ENCODE results near the gene TMEM151A. TPM values are rescaled to one million over a fixed set of nuclear protein-coding genes. Genes with fewer than 3 reads are reported as not detected.

The TMEM151A gene
- total and polyA plus RNA-seq, 4 donors, result 0.05 to 0.13 TPM; not detected in 2

- WGBS, result 89% methylated on average over 14 of the region's 14 CpGs
- H3K9ac ChIP-seq (ENCODE audit: low read depth in 1 of 2, low read length in 2 of 2), result no peak overlapping the region
- H3K36me3 ChIP-seq (ENCODE audit: control insufficient read depth in 4 of 4, insufficient read depth in 3 of 4, low read depth in 1 of 4, low read length in 3 of 4), result peaks cover 0 to 20% (median 2%) of the 10 kb centered on the region in 4 donors
- H3K27me3 ChIP-seq (ENCODE audit: control insufficient read depth in 4 of 4, insufficient read depth in 4 of 4, low read length in 3 of 4), result no peaks in the 10 kb centered on the region
- TF ChIP-seq CTCF (IDR thresholded peaks at IDR 0.05; ENCODE audit: low read depth, low read length, missing input control) (no peak), YY1 (IDR thresholded peaks at IDR 0.05) (no peak), HNF4G (IDR thresholded peaks at IDR 0.05) (no peak), EGR1 (IDR thresholded peaks at IDR 0.05; ENCODE audit: low read depth in 2 of 2) (no peak), GABPA (IDR thresholded peaks at IDR 0.05 in 1 of 2, conservative IDR thresholded peaks at IDR 0.05 in 1 of 2) (no peak), JUND (IDR thresholded peaks at IDR 0.05) (no peak)
- no peak for DNase-seq (ENCODE audit: low spot score)
- H3K4me3 ChIP-seq (ENCODE audit: low read depth in 1 of 3, low read length in 3 of 3), result no peak overlapping the region
- H3K4me1 ChIP-seq (ENCODE audit: control insufficient read depth in 4 of 4, insufficient read depth in 4 of 4, low read length in 3 of 4), result no peaks in the 10 kb centered on the region
- no peak overlapping the region for H3K27ac ChIP-seq (ENCODE audit: low read depth in 1 of 2, low read length in 2 of 2)
- H3K9me3 ChIP-seq (ENCODE audit: control insufficient read depth in 4 of 4, low read length in 3 of 4), result no peaks in the 10 kb centered on the region
These were observed 49.5 kb upstream of the TMEM151A start for GRCh38 chr11:66242095-66242765.

DNA sequence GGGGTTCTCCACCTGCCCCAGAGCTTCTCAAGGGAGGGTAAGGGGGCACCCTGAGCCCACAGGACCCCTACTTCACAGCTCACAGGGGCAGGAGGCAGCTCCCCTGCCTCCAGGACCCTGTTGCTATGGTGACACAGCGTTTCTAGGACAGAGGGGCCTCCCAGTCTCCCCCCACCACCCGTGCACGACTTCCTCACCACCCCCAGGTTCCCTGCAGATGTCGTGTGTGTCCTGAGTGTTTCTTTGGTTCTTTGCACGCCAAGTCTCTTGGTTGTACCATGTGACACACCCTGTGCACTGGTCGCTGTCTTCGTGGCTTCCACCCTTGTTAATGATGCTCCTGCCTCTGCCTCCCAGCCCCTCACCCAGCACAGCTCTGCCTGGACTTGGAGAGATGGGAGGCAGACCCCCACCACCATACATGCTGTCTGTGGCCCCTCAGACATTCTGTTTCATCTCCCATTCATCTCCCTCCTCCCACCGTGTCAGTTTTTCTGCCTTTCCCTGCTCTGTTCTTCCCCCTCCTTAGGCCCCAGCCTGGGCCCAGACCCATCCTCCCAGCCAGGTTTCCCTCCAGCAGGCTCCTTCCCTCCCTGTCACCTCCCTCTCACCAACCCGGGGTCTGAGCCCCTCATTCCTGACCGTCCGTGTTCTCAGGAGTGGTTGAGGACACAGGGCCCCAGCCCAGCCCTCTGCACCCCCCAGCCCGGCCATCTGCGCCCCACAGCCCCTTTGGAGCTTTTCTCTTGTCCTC, 47.7 kb upstream of the TMEM151A start:
- no peak for TF ChIP-seq TAF1 (conservative IDR thresholded peaks at IDR 0.05)
- TF ChIP-seq, protein P1, sequence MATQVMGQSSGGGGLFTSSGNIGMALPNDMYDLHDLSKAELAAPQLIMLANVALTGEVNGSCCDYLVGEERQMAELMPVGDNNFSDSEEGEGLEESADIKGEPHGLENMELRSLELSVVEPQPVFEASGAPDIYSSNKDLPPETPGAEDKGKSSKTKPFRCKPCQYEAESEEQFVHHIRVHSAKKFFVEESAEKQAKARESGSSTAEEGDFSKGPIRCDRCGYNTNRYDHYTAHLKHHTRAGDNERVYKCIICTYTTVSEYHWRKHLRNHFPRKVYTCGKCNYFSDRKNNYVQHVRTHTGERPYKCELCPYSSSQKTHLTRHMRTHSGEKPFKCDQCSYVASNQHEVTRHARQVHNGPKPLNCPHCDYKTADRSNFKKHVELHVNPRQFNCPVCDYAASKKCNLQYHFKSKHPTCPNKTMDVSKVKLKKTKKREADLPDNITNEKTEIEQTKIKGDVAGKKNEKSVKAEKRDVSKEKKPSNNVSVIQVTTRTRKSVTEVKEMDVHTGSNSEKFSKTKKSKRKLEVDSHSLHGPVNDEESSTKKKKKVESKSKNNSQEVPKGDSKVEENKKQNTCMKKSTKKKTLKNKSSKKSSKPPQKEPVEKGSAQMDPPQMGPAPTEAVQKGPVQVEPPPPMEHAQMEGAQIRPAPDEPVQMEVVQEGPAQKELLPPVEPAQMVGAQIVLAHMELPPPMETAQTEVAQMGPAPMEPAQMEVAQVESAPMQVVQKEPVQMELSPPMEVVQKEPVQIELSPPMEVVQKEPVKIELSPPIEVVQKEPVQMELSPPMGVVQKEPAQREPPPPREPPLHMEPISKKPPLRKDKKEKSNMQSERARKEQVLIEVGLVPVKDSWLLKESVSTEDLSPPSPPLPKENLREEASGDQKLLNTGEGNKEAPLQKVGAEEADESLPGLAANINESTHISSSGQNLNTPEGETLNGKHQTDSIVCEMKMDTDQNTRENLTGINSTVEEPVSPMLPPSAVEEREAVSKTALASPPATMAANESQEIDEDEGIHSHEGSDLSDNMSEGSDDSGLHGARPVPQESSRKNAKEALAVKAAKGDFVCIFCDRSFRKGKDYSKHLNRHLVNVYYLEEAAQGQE (IDR thresholded peaks at IDR 0.05), result no peak
- no peak for TF ChIP-seq RXRA (IDR thresholded peaks at IDR 0.05)
- no peak for TF ChIP-seq FOXA2 (IDR thresholded peaks at IDR 0.05)
- TF ChIP-seq RAD21 (IDR thresholded peaks at IDR 0.05), result no peak
- TF ChIP-seq MAX (IDR thresholded peaks at IDR 0.05), result no peak
- TF ChIP-seq HNF4A (conservative IDR thresholded peaks at IDR 0.05), result no peak
- TF ChIP-seq JUND (IDR thresholded peaks at IDR 0.05), result no peak
- 88% methylated on average over 13 of the region's 13 CpGs for WGBS
- Histone ChIP-seq H3K27me3 (ENCODE audit: control insufficient read depth in 4 of 4, insufficient read depth in 4 of 4, low read length in 3 of 4) (no peaks in the 10 kb centered on the region), H3K36me3 (ENCODE audit: control insufficient read depth in 4 of 4, insufficient read depth in 3 of 4, low read depth in 1 of 4, low read length in 3 of 4) (peaks cover 0 to 18% (median under 1%) of the 10 kb centered on the region in 4 donors), H3K4me1 (ENCODE audit: control insufficient read depth in 4 of 4, insufficient read depth in 4 of 4, low read length in 3 of 4) (no peaks in the 10 kb centered on the region), H3K27ac (ENCODE audit: low read depth in 1 of 2, low read length in 2 of 2) (no peak overlapping the region), H3K4me3 (ENCODE audit: low read depth in 1 of 3, low read length in 3 of 3) (no peak overlapping the region), H3K9ac (ENCODE audit: low read depth in 1 of 2, low read length in 2 of 2) (no peak overlapping the region), H3K9me3 (ENCODE audit: control insufficient read depth in 4 of 4, low read length in 3 of 4) (no peaks in the 10 kb centered on the region)
- no peak for DNase-seq (ENCODE audit: low spot score)

Measured in liver (tissue), 9 donors.